Measurements from ENCODE around the gene ACVR1. TPM values are rescaled to one million over a fixed set of nuclear protein-coding genes. Genes with fewer than 3 reads are reported as not detected.

Gene ACVR1
- total and polyA plus RNA-seq, 4 donors: 7.5 to 38.3 (median 23.4) TPM

DNA sequence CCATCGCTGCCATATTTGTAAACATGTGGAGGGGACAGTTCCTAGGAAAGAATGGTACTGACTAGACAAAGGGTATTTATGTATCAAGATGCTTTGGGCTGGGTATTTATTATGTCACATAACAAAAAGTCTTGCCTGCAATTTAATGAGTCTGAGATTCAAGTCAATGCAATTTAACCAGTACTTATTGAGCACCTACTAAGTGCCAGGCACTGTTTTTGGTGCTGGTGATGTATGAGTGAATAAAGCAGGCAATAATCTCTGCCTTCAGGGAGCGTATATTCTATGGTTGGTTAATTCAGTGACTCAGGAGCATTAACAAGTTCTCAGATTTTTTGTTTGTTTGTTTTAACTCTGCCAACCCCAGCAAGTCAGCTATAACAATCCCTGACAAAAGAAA is 24.6 kb upstream of the ACVR1 start:
- Histone ChIP-seq H3K27ac (ENCODE audit: low read depth in 1 of 2, low read length in 1 of 2) (no peak overlapping the region), H3K36me3 (ENCODE audit: control insufficient read depth in 4 of 4, insufficient read depth in 4 of 4, low read length in 4 of 4) (no peaks in the 10 kb centered on the region), H3K4me3 (no peak overlapping the region), H3K4me1 (ENCODE audit: control insufficient read depth in 5 of 5, insufficient read depth in 5 of 5, low read length in 5 of 5) (no peaks in the 10 kb centered on the region), H3K9ac (ENCODE audit: insufficient read depth in 1 of 2, low read length in 2 of 2) (no peak overlapping the region), H3K9me3 (ENCODE audit: control insufficient read depth in 4 of 4, insufficient read depth in 3 of 4, low read length in 3 of 4) (no peaks in the 10 kb centered on the region), H3K27me3 (ENCODE audit: control insufficient read depth in 3 of 3, insufficient read depth in 3 of 3, low read length in 2 of 3) (no peaks in the 10 kb centered on the region)
- TF ChIP-seq, protein P1, sequence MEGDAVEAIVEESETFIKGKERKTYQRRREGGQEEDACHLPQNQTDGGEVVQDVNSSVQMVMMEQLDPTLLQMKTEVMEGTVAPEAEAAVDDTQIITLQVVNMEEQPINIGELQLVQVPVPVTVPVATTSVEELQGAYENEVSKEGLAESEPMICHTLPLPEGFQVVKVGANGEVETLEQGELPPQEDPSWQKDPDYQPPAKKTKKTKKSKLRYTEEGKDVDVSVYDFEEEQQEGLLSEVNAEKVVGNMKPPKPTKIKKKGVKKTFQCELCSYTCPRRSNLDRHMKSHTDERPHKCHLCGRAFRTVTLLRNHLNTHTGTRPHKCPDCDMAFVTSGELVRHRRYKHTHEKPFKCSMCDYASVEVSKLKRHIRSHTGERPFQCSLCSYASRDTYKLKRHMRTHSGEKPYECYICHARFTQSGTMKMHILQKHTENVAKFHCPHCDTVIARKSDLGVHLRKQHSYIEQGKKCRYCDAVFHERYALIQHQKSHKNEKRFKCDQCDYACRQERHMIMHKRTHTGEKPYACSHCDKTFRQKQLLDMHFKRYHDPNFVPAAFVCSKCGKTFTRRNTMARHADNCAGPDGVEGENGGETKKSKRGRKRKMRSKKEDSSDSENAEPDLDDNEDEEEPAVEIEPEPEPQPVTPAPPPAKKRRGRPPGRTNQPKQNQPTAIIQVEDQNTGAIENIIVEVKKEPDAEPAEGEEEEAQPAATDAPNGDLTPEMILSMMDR (IDR thresholded peaks at IDR 0.05; ENCODE audit: control extremely low read depth, extremely low read depth): no peak
- 45 to 64% methylated on average over 2 of the region's 2 CpGs for WGBS, 2 donors
- ATAC-seq (ENCODE audit: insufficient read depth, low FRiP score) (no peak), DNase-seq (no peak)

DNA sequence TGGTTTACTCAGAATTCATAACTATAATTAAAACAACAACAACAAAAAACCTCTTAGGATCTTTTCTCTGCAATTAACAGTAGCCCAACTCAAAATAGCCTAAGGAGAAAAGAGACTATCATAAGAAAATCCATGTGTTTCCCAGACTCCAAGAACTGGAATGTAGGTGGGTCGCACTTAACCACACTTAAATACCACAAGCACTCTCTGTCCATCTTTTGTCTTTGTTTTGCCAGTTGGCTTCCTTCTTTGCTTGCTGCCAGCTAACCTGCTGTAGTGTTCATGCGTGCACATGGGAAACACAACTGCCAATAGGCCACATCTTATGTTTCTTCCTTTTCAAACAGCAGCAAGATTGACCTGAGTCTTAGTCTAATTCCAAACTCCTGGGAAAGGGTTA is 24.1 kb upstream of the ACVR1 start:
- WGBS, 2 donors: 82 to 86% methylated on average over 2 of the region's 2 CpGs

GRCh38 chr2:157899125-157899839 is 23.2 kb upstream of the ACVR1 start:
- Histone ChIP-seq H3K4me1 (ENCODE audit: control insufficient read depth in 5 of 5, insufficient read depth in 5 of 5, low read length in 5 of 5) (no peaks in the 10 kb centered on the region), H3K4me3 (no peak overlapping the region), H3K36me3 (ENCODE audit: control insufficient read depth in 4 of 4, insufficient read depth in 4 of 4, low read length in 4 of 4) (no peaks in the 10 kb centered on the region), H3K9me3 (ENCODE audit: control insufficient read depth in 4 of 4, insufficient read depth in 3 of 4, low read length in 3 of 4) (no peaks in the 10 kb centered on the region), H3K27me3 (ENCODE audit: control insufficient read depth in 3 of 3, insufficient read depth in 3 of 3, low read length in 2 of 3) (no peaks in the 10 kb centered on the region), H3K27ac (ENCODE audit: low read depth in 1 of 2, low read length in 1 of 2) (no peak overlapping the region), H3K9ac (ENCODE audit: insufficient read depth in 1 of 2, low read length in 2 of 2) (no peak overlapping the region)
- TF ChIP-seq, protein P1 (IDR thresholded peaks at IDR 0.05; ENCODE audit: control extremely low read depth, extremely low read depth): no peak
- no peak for ATAC-seq (ENCODE audit: insufficient read depth, low FRiP score)
- 84 to 90% methylated on average over 7 of the region's 7 CpGs for WGBS, 2 donors
- DNase-seq: no peak

More for the DNA sequence above, 24.1 kb upstream of the ACVR1 start:
- Histone ChIP-seq H3K4me3 (no peak overlapping the region), H3K27me3 (ENCODE audit: control insufficient read depth in 3 of 3, insufficient read depth in 3 of 3, low read length in 2 of 3) (no peaks in the 10 kb centered on the region), H3K9me3 (ENCODE audit: control insufficient read depth in 4 of 4, insufficient read depth in 3 of 4, low read length in 3 of 4) (no peaks in the 10 kb centered on the region), H3K36me3 (ENCODE audit: control insufficient read depth in 4 of 4, insufficient read depth in 4 of 4, low read length in 4 of 4) (no peaks in the 10 kb centered on the region), H3K4me1 (ENCODE audit: control insufficient read depth in 5 of 5, insufficient read depth in 5 of 5, low read length in 5 of 5) (no peaks in the 10 kb centered on the region), H3K27ac (ENCODE audit: low read depth in 1 of 2, low read length in 1 of 2) (no peak overlapping the region), H3K9ac (ENCODE audit: insufficient read depth in 1 of 2, low read length in 2 of 2) (no peak overlapping the region)
- no peak for ATAC-seq (ENCODE audit: insufficient read depth, low FRiP score)
- no peak for DNase-seq
- TF ChIP-seq, protein P1 (IDR thresholded peaks at IDR 0.05; ENCODE audit: control extremely low read depth, extremely low read depth): no peak

DNA sequence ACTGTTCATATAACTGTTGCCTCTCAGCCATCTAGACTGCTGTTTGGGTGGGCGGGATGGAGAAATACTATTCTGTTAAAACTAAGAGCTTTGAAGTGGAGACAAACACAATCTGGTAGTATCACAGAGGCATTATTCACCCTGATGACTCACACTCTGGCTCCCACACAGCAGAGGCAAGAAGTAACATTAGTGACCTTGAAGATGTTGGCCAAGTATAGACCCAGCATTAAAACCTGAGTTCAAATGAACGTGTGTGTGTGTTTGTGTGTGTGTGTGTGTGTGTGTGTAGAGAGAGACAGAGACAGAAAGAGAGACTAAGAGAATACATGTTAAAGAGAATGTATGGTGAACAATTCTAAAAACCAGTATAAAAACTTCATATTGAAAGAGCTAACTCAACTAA is 22.5 kb upstream of the ACVR1 start:
- 74 to 93% methylated on average over 2 of the region's 2 CpGs for WGBS, 2 donors
- Histone ChIP-seq H3K9ac (ENCODE audit: insufficient read depth in 1 of 2, low read length in 2 of 2) (no peak overlapping the region), H3K4me3 (no peak overlapping the region), H3K4me1 (ENCODE audit: control insufficient read depth in 5 of 5, insufficient read depth in 5 of 5, low read length in 5 of 5) (no peaks in the 10 kb centered on the region), H3K9me3 (ENCODE audit: control insufficient read depth in 4 of 4, insufficient read depth in 3 of 4, low read length in 3 of 4) (no peaks in the 10 kb centered on the region), H3K36me3 (ENCODE audit: control insufficient read depth in 4 of 4, insufficient read depth in 4 of 4, low read length in 4 of 4) (no peaks in the 10 kb centered on the region), H3K27me3 (ENCODE audit: control insufficient read depth in 3 of 3, insufficient read depth in 3 of 3, low read length in 2 of 3) (no peaks in the 10 kb centered on the region), H3K27ac (ENCODE audit: low read depth in 1 of 2, low read length in 1 of 2) (no peak overlapping the region)
- TF ChIP-seq, protein P1 (IDR thresholded peaks at IDR 0.05; ENCODE audit: control extremely low read depth, extremely low read depth): no peak
- ATAC-seq (ENCODE audit: insufficient read depth, low FRiP score): peak; percentile 85
- no peak for DNase-seq

Measured in lung (tissue), 12 donors.